HG03039 (cell line): Measurements from ENCODE around the gene MAPT.
"Not testable (repeated sequence)": the region's sequence is repeated elsewhere in the genome, so short reads cannot be mapped to it uniquely, and the experiment has no call there.

Experiments
- ATAC-seq: cut with Tn5 transposase; IDR thresholded peaks from one replicate; pipeline ENCODE4 v1.9.1; 2021; ENCODE audit warnings: mild to moderate bottlenecking, moderate library complexity; ENCODE audit not compliant: unreplicated experiment

MAPT gene

DNA sequence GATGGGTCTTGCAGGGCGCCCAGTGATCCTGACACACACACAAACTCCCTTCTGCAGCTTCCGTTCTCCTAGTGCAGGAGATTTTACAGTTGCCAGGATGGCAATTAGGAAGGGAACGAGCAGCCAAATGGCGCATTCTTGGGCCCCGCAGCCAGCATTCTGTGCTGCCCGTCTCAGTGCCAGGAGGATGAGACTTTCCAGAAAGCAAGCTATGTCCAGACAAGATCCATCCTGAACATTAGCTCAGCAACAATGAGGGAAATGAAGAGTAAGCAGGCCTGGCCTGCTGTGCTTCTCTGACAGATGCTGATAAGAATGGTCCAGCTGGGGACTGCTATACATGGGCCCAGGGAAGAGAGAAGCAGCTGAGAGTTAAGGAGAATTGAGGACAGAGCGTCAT is 33.2 kb upstream of the MAPT start:
- no peak for ATAC-seq

DNA sequence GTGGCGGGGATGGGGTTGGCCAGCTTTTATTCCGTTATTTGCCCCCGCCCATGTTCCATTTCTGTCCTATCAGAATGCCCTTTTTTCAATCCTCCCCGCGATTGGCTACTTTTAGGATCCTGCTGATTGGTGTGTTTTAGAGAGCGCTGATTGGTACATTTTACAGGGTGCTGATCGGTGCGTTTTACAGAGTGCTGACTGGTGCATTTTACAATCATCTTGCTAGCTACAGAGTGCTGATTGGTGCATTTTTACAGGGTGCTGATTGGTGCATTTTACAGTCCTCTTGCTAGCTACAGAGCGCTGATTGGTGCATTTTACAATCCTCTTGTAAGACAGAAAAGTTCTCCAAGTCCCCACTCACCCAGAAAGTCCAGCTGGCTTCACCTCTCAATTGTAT is 32.2 kb upstream of the MAPT start:
- ATAC-seq: not testable (repeated sequence)

DNA sequence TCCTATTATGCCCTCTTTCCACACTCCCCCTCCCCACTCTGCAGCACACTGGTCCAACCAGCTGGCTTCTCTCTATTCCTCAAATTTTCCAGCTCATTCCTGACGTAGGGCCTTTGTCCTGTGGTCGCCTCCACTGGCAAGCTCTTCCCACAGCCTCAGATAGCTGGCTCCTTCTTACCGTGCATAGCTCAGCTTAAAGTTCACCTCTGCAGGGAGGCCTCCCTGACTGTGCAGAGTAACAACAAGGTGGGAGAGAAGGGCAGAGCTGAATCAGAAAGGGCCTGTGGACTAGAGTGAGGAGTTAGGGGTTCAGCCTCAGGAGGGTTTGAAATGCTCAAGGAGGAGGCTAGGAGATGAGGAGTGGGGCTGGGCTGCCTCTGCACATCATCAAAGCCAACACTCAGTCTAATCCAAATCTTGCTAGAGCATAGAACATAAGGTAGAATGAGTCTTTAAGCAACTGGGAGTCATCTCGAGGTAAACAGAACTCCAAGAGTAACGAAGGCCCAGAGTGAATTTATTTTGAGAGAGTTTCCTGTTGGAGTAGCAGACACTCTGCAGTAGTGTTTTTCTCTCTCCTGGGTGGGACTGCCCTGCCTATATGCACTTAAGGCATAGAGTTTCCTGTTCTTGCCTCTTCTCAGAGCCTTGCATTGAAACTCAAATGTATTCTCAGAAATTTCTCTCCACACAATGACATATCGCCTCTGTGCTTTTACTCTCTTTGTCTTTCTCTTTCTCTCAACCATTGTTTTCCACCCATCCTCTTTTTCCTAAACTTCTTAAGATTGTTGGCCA is 30.3 kb upstream of the MAPT start:
- ATAC-seq: no peak

- no peak for ATAC-seq
These were observed 27.2 kb upstream of the MAPT start for GRCh38 chr17:45867171-45867570.

DNA sequence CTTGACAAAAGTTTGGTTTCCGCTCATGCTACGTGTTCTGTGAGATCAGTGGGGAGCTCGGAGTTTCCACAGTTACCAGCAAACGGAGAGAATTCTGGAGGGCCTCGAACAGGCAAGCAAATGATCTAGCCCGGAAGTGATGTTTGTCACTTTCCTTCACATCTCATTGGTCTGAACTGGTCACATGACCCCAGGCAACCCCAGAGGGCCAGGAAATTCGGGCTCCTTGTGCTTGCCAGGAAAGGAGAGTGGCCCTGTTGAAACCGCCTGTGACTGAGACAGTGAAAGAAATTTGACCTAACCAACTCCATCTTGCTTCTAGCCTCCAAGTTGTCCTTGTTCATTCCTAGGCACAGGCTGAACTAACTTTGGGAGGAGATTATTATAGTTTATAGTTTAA is 26.7 kb upstream of the MAPT start:
- no peak for ATAC-seq

GRCh38 chr17:45868276-45868675 is 26.1 kb upstream of the MAPT start:
- ATAC-seq: no peak

GRCh38 chr17:45869676-45870341 is 24.5 kb upstream of the MAPT start:
- no peak for ATAC-seq

DNA sequence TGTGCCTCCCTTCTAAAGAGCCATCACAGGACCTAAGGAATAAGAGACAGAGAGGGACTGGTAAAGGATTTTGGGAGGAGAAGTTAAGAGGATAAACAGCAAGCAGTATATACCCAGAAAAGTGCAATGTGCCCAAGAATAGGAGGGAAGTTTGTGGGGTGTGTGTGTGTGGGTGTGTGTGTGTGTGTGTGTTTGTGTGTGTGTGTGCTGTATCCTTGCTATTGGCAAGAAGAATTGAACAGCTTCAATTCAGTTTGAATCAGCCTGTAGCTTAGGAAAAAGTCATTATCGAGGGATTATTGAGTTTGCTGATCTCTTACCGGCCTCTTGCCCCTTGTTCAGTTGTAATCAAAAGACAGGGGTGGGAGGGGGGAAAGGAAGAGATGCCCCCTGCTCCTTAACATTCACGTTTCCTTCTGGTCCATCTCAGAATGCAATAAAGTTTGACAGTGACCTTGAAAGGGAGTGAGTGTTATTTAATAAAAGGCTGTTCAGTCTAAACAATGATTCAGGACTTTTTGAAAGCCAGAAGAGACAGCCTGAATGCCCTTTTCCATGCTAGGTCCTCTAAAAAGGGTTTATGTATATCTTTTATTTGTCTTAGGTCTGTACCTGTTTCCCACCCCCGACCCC is 23.9 kb upstream of the MAPT start:
- no peak for ATAC-seq

- ATAC-seq: no peak
These were observed 22.6 kb upstream of the MAPT start for GRCh38 chr17:45871718-45872117.

DNA sequence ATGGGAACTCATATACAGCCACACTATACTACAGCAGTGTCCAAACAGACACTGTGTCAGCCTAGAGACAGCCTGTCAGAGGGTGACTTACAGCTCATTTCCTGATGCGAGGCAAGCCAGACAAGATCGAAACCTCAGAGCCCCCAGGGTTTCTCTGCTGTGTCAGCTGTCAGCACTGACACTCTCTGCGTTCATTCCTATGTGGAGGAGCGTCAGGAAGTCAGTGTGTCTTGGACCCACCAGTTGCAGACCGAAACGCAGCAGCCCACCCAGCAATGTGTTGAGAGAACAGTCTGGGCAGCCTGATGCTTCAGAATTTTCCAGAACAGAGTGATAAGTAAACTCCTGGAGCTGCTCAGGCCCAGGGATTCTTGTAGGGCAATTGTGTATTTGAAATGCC is 20.6 kb upstream of the MAPT start:
- no peak for ATAC-seq

GRCh38 chr17:45874151-45874550 is 20.2 kb upstream of the MAPT start:
- ATAC-seq: no peak

DNA sequence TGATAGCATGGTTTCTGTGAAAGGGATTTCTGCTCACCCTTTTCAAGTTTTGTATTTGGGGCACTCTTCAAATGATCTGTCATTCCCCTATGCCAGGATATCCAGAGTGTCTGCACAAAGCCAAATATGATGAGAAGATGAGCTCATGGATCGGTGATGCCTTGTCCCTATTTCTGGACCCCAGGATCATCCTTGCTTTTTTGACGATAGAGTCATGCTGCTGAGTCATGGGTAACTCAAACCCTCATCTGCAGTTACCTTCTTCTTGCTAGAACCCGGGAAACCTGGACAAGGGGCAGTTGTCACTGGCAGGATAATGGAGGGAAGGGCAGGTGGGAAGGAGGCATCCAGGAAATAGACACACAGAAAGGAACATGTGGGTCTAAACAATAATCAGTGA is 17.8 kb upstream of the MAPT start:
- ATAC-seq: no peak

GRCh38 chr17:45877467-45877866 is 16.9 kb upstream of the MAPT start:
- ATAC-seq: no peak

DNA sequence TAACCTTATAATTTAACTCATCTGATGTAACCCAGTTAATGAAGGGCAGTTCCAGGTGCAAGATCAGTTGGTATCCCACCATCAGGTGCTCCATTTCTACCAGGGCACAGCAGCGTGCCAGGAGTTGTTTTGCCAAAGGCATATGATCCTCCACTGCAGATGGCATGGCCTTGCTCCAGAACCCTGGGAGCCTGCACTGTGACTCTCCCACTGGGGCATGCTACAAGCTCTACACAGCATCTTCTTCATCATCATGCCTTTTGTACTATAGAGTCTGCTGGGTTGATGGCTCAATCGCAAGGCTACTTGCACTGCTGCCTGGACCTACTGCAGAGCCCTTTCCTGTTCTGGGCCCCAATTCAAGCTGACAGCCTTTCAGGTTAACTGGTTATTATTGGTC is 11.3 kb upstream of the MAPT start:
- no peak for ATAC-seq

DNA sequence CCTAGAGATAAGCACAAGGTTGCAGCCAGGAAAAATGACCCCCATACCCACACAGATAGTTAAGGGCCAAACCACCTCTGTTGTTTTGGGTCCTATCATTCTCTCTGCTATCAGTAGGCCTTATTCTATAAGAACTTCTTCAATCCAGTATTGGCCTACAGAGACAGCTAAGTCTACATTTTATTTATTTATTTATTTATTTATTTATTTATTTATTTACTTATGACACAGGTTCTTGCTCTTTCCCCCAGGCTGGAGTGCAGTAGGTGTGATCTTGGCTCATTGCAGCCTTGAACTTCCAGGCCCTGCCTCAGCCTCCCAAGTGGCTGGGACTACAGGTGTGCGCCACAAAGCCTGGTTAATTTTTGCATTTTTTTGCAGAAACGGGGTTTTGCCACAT is 7.5 kb upstream of the MAPT start:
- no peak for ATAC-seq

GRCh38 chr17:45888392-45888791 is 6.0 kb upstream of the MAPT start:
- no peak for ATAC-seq

- no peak for ATAC-seq
These were observed 4.8 kb upstream of the MAPT start for GRCh38 chr17:45889579-45889978.

GRCh38 chr17:45893725-45894021 is 681 bp upstream of the MAPT start:
- ATAC-seq: no peak

DNA sequence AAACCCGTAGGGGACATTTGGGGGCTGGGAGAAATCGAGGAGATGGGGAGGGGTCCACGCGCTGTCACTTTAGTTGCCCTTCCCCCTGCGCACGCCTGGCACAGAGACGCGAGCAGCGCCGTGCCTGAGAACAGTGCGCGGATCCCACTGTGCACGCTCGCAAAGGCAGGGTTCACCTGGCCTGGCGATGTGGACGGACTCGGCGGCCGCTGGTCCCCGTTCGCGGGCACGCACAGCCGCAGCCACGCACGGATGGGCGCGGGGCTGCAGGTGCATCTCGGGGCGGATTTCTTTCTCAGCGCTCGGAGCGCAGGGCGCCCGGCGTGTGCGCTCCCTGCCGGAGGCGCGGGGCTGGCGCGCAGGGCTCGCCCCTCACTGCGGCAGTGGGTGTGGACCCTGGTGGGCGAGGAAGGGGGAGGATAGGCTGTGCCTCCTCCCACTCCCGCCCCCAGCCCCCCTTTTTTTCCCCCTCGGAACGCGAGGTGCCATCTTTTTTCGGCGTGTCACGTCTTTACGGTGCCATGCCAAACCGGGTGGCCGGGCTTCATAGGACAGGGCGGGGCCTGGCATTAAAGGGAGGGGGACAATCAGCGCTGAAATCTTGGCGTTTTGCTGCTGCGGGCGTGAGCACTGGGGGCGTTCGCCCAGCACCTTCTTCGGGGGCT is 1.1 kb downstream of the MAPT start:
- ATAC-seq: no peak

DNA sequence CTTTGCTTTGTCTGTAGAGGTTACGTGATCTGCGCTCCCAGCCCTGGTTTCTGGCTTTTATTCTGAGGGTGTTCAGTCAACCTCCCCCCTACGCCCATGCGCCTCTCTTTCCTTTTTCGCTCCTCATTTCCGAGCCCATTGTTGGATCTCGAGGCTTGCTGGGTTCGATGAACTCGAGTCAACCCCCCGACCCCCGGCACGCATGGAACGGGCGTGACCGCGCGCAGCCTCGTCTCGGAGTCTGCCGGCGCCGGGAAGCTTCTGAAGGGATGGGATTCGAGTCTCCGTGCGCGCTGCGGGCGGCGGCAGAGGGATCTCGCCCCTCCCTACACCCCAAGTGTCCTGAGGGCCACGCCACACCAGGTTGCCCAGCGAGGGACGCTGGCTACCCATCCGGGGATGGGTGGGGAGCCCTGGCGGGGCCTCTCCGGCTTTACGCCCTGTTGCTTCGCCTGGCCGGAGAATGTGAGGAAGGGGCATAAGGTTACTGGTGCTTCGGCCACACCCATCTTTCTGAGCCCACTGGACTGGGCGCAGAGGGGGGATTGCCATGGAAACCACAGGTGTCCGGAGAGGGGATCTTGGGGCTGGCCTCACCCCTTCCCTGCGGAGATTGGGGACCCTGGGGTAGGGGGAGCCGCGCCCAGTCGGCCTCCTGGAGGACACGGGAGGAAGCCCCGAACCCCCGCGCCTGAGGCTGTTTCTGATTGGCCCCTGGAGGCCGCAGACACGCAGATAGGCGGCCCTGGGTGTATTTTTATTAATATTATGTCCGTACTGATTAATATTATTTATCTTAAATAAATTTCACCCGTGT is 1.8 kb downstream of the MAPT start:
- no peak for ATAC-seq
